Tibial artery (tissue), 4 donors: ENCODE results near the gene RALGPS1.

ENCODE experiments used
- DNase-seq, 2 donors: peaks; one replicate each; pipeline ENCODE4 v3.0.0-alpha.2; 2019
- H3K27ac ChIP-seq, 2 donors: fragments of 200-600 bp; sonication (generic) in 1 of 2; 1 replicate in 1 of 2; 2 replicates in 1 of 2; pipeline ENCODE4 v1.5.1; 2018 to 2019; ENCODE audit warnings: mild to moderate bottlenecking in 1 of 2
- H3K27me3 ChIP-seq, 2 donors: fragments of 200-600 bp; sonication (generic) in 1 of 2; one replicate each; pipeline versions ENCODE4 v1.5.1 to v1.6.0; 2016 to 2019
- H3K36me3 ChIP-seq, 3 donors: fragments of 200-600 bp; sonication (generic) in 2 of 3; one replicate each; pipeline ENCODE4 v1.5.1; 2016 to 2019; ENCODE audit warnings: mild to moderate bottlenecking in 2 of 3
- H3K4me1 ChIP-seq, 4 donors: fragments of 200-600 bp; sonication (generic) in 2 of 4; 1 replicate in 3 of 4; 2 replicates in 1 of 4; pipeline ENCODE4 v1.5.1; 2016 to 2019
- H3K4me3 ChIP-seq, 2 donors: fragments of 200-600 bp; sonication (generic) in 1 of 2; 1 replicate in 1 of 2; 2 replicates in 1 of 2; pipeline ENCODE4 v1.5.1; 2018 to 2019; ENCODE audit warnings: mild to moderate bottlenecking in 2 of 2
- H3K9me3 ChIP-seq, 3 donors: fragments of 200-600 bp; sonication (generic) in 1 of 3; one replicate each; pipeline ENCODE4 v1.5.1; 2016 to 2019
- CTCF ChIP-seq, 2 experiments: fragments of 200-600 bp in 1 of 2; fragments of 450-650 bp in 1 of 2; IDR thresholded peaks; one replicate each; pipeline ENCODE4 v1.5.1; 2017 to 2019; ENCODE audit warnings: antibody characterized with exemption in 2 of 2, mild to moderate bottlenecking in 1 of 2, moderate library complexity in 1 of 2
- intact Hi-C: fragments of 100-400 bp; cut with DNase I; formaldehyde crosslinking; loops from one replicate; pipeline ENCODE4 v1.15.0; 2023; ENCODE audit warnings: low total_unique reads

Gene RALGPS1

DNA sequence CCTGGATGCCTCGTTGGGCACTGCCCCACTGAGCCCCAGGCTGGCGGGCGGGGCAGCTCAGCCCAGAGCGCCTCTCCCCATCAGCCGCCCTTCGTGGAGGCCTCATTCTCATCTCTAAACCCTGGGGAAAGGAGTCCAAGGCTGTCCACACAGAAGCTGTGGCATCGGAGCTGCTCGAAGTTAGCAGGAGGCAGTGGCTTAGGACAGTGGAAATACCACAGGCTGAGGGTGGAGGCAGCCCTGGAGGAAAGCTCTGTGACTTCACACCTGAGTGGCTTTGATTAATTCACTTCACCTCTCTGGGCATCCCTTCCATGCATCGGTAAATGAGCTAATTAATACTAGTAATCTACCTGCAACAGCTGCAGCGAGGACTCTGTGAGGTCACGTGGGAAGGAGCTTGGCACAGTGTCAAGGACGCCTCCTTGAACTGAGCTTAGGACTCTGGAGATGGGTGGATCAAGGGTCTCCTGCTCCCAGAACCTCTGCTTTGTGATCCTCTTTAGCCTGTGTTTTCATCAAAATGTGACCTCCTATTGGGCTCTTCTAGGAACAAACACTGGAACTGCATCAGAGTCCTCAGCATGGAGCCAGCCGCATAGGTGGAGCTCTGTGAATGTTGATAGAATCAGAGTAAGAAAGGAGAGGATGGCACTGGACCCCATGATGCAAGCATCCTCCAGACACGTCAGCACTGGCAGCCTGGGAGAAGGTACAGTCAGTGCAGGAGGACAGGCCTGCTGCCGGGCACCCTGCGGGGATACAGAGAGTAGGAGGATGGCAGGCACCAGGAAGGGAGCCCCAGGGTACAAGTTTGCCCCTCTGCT lies 208.7 kb downstream of the RALGPS1 start:
- H3K4me1 ChIP-seq, result peaks cover 0 to 49% (median 32%) of the 10 kb centered on the region in 4 donors
- H3K36me3 ChIP-seq, result no peaks in the 10 kb centered on the region
- H3K27ac ChIP-seq, result peak overlapping the region; percentile 88 to 91
- TF ChIP-seq CTCF (IDR thresholded peaks at IDR 0.05), result no peak
- peak overlapping the region; percentile 53 to 75 for H3K4me3 ChIP-seq
- no peaks in the 10 kb centered on the region for H3K9me3 ChIP-seq
- H3K27me3 ChIP-seq, result no peaks in the 10 kb centered on the region
- intact Hi-C loops, result no loop called here
- no peak for DNase-seq

DNA sequence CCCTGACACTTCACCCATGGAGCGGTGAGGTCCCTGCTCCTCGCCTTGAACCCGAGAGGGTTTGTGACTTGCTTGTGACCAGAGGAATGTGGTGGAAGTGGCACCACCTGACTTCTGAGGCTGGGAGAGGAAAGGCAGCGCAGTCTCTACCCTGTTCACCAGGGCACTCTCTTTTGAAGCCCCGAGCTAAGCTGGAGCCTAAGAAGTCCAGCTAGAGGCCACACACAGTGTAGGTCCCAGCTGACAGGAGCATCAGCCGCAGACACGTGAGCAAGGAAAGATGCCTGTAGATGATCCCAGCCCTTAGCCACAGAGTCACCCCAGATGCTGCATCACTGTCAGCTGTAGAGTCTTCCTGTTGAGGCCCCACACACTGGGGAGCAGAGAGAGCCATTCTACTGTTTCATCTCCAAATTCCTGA lies 209.5 kb downstream of the RALGPS1 start:
- Histone ChIP-seq H3K4me1 (peaks cover 0 to 57% (median 35%) of the 10 kb centered on the region in 4 donors), H3K36me3 (no peaks in the 10 kb centered on the region), H3K4me3 (no peak overlapping the region), H3K27me3 (no peaks in the 10 kb centered on the region), H3K9me3 (no peaks in the 10 kb centered on the region), H3K27ac (peak overlapping the region; percentile 88 to 91)
- intact Hi-C loops, result no loop called here
- DNase-seq, result no peak
- TF ChIP-seq CTCF (IDR thresholded peaks at IDR 0.05), result no peak

- Histone ChIP-seq H3K27me3 (no peaks in the 10 kb centered on the region), H3K36me3 (no peaks in the 10 kb centered on the region), H3K4me1 (peaks cover 0 to 64% (median 38%) of the 10 kb centered on the region in 4 donors), H3K9me3 (no peaks in the 10 kb centered on the region), H3K4me3 (no peak overlapping the region), H3K27ac (no peak overlapping the region)
- no peak for DNase-seq
- TF ChIP-seq CTCF (IDR thresholded peaks at IDR 0.05), result no peak
- intact Hi-C loops, result no loop called here
Observed at GRCh38 chr9:127124792-127125191, 210.2 kb downstream of the RALGPS1 start.

- intact Hi-C loops, result no loop called here
- Histone ChIP-seq H3K36me3 (no peaks in the 10 kb centered on the region), H3K9me3 (no peaks in the 10 kb centered on the region), H3K4me3 (no peak overlapping the region), H3K27ac (peak overlapping the region; percentile 34 to 64), H3K4me1 (peaks cover 0 to 60% (median 28%) of the 10 kb centered on the region in 4 donors), H3K27me3 (no peaks in the 10 kb centered on the region)
- DNase-seq, result no peak
- no peak for TF ChIP-seq CTCF (IDR thresholded peaks at IDR 0.05)
Observed at GRCh38 chr9:127126971-127127370, 212.4 kb downstream of the RALGPS1 start.

GRCh38 chr9:127128341-127129072 lies 213.9 kb downstream of the RALGPS1 start:
- H3K4me3 ChIP-seq, result no peak overlapping the region
- intact Hi-C loops, result no loop called here
- peak; percentile 82 to 90 for DNase-seq
- TF ChIP-seq CTCF (IDR thresholded peaks at IDR 0.05), result no peak
- H3K36me3 ChIP-seq, result no peaks in the 10 kb centered on the region
- no peaks in the 10 kb centered on the region for H3K27me3 ChIP-seq
- peak overlapping the region; percentile 64 to 79 for H3K27ac ChIP-seq
- no peaks in the 10 kb centered on the region for H3K9me3 ChIP-seq
- peaks cover 0 to 61% (median 33%) of the 10 kb centered on the region in 4 donors for H3K4me1 ChIP-seq
